IPS-11a (cell line): ENCODE data around the gene C1orf141.
"Not testable (repeated sequence)": the region's sequence is repeated elsewhere in the genome, so short reads cannot be mapped to it uniquely, and the experiment has no call there.

Experiments
- H3K4me3 ChIP-seq: one replicate; pipeline ENCODE4 v1.5.1; 2013; ENCODE audit warnings: low read depth, low read length, control low read depth

Gene C1orf141

DNA sequence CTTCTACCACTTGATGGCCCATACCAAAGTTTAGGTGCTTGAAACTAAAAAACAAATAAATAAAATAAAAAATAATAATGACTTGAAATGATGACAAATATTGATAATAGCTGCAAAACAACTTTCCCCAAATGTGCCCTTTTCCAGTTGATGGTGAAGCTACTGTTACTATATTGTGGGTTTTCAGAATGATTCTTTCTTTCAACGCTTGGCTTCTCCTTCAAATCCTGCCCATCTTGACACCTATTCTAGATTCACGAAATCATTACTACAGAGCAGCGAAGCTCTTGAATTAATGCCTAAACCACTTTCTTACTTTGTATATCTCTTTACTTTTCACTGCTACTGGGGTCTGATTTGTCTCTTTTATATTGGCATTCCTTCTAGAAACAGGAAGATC lies 9.2 kb upstream of the C1orf141 start:
- no peak overlapping the region for H3K4me3 ChIP-seq

DNA sequence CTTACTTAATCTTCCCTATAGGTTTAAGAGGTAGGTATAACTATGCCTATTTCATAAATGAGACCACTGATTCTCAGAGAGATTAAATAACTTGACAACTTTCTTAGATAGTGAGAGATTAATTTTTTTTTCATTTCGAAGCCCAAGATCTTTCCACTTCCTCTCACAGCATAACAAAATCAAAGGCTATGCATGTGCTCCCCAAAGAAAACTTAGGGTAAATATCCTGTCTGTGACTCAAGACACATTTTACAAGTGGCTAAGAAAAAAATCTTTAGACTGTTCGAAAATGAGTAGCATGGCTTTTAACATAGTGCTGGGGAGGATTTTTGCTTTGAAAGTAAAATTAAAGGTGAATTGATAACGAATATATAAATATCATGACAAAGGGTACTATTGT lies 8.2 kb upstream of the C1orf141 start:
- H3K4me3 ChIP-seq: no peak overlapping the region

DNA sequence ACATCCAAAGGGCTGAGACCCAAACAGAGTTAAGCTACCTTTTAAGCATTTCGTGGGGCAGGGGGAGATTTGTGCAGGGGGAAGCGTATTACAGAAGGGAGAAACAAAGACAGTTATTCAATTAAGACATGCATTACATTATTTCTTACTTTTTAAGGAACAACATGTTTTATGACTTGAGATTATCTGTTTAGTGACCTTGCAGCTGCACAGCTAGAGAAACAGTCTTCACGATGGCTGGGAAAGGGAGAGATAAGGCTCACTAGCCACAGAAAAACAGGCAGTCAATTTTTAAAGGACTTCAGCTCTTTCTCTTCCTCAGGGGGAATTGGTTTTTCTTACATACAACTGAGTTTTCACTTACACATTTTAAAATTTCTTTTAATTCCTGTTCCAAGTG lies 7.1 kb upstream of the C1orf141 start:
- H3K4me3 ChIP-seq: not testable (repeated sequence)

DNA sequence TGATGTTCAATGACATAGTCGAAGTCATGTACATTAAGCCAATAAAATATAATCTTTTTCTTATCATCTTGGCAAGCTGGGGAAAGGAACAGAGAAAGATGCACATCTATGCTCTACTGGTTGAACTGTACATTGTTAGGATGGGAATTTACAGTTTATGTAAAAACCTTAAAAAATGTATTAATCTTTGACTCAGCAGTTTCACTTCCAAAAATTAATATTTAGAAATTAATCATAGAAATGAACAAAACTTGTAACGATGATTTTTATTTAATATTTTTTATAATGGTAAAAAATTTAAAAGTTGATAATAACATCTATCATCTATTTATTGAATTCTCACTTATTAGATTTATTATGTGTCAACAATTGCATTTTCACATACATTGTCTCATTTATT lies 5.7 kb upstream of the C1orf141 start:
- no peak overlapping the region for H3K4me3 ChIP-seq

DNA sequence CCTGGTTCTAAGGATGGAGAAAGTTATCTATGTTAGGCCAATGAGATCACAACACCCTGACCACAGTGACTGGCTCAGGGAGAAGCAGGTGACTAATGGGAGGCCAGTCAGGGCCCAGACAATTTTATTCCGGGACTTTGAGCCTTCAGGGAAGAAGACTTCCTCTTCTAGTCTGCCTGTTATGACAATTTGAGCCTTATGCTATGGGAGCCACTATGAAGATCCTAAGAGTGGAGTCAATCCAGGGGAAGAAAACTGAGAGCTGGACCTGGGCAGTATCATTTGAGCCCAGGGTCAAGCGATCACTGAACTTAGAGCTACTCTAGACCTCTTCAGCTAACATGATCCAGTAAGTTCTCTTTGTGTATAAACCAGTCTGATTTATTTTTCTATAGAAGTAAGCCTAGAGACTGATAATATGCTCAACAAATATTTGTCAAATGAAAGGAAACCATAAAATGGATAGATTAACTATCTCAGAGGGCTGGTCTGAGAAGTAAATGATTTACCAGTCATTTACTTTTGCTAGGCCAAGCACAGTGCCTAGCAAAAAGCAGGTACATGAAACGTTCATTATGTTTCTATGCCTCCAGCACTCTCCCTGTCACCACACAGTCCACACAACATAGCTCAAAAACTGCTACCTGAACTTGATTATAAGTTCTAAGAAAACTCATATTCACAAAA lies 4.2 kb upstream of the C1orf141 start:
- H3K4me3 ChIP-seq: no peak overlapping the region

DNA sequence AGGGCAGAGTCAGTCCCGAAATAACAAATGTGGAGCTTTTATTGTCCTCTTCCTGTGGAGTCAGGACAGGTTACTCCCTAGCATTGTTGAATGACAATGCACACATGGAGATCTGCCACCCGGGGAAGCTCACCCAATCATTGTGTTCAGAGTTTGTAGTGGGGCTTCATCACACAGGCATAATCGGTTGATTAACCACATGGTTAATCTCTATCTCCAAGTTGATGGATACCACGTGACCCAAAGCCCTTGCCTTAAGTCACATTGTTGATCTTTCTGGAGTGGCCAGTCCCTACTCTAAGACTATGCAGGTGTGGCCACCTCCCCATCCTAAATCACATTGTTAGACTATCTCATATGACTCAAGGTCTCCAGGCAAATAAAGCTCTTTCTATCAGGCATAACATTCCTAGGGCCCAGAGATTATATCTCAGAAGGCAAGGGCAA lies 2.6 kb upstream of the C1orf141 start:
- no peak overlapping the region for H3K4me3 ChIP-seq

DNA sequence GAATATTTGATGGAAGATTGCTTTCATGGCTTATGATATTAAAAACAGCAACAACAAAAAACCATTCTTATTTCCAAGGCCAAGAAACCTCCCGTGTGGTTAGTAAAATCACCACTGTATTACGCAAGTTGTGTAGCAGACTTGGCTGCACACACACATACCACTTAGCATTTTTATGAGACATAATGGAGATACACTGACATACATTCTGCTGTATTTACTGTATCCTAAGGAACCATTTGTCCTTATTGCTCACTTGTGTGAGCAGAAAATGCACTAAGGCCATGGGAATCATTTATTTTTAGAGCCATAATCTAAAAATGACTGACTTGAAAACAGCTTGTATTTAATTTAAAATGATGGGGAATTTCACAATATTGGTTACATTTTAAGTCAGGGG lies 584 bp upstream of the C1orf141 start:
- no peak overlapping the region for H3K4me3 ChIP-seq

DNA sequence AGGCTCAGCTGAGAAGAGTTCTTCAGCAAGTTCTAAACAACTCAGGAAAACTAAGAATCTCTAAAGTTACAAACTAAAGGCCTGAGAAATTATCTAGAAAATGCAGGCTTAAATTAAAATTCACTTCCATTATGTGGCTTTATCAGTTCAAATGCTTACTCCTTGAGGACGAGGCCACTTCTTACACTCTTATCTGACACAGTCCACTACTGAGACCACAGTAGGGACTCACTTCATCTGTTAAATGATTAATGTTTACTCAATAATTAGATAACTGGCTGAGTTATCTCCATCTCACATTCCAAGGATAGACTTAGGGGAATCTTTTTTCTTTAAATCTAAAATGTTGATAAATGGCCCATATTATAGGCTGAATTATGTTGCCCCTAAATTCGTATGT lies 1.6 kb downstream of the C1orf141 start:
- H3K4me3 ChIP-seq: no peak overlapping the region

DNA sequence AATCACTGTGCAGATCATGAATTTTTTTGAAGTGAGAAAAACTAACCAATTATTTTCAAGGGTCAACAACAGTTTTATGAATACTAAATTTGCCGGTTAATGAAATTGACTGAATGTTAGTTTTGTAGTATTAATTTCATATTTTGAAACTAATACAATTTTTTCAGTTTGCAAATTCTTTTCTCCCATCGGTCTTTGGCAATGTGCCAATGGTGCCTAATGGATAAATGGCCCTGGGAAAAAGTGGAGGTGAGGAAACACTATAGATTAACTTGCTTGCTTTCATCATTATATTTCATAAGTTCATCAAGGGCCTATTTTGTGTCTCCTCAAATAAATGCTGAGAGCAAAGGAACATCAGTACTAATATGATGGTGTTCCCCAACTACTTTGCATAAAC lies 4.1 kb downstream of the C1orf141 start:
- no peak overlapping the region for H3K4me3 ChIP-seq

DNA sequence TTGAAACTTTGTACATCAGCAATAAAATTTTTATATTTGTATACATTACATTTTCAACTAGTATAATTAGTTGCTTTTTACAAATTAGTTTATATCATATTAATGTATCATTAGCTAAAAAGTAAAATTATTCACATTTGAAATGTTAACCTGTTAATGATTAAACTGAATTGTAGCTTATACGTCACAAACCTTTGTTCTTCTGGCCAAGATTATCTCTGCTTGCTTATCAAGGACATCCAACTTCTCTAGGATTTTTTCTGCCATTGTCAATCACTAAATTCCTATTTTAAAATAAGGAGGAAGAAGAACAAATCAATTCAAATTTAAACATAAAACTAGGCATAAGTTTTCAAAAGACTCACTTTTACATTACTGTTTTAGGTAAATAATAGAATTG lies 7.8 kb downstream of the C1orf141 start:
- no peak overlapping the region for H3K4me3 ChIP-seq

DNA sequence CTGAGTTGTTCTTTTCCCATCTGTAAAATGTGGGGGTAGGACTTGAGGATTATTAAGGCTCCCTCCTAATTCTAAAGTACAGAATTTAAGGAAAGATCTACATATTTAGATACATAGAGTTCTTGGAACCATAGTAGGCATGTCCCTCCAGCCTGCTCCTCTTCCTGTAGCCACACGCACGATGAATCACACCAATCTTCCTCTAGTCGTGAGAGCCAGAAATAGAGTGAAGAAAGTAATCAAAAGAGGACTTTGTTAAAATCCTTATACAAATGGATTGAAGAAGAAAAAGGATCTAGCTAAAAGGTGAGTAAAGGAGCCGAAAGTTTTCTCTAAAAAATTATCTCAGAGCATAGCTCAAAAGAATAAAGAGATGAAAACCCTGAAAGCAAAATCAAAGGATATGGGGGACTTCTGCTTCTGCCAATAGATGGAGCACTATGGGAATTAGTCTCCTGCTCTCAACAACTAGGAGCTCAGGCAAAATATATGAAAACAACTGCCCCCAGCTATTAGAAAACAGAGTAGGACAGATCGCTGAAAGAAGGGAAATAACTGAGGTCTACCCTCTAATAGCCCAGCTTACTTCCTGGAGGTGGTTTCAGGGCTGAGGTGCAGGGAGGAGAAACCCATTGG lies 8.5 kb downstream of the C1orf141 start:
- no peak overlapping the region for H3K4me3 ChIP-seq

DNA sequence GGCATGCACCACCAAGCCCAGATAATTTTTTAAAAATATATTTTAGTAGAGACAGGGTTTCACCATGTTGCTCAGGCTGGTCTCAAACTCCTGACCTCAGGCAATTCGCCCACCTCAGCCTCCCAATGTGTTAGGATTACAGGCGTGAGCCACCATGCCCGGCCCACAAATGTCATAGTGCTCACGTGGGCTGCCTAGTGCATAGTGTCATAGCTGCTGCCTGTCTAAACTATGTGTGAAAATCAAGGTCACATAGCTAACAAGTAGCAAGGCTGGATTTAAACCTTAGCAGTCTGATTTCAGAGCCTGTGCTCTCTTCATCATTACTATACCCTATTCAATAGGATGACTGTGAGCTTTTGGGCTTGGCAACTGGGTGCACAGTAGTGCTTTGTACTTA lies 10.3 kb downstream of the C1orf141 start:
- H3K4me3 ChIP-seq: no peak overlapping the region

DNA sequence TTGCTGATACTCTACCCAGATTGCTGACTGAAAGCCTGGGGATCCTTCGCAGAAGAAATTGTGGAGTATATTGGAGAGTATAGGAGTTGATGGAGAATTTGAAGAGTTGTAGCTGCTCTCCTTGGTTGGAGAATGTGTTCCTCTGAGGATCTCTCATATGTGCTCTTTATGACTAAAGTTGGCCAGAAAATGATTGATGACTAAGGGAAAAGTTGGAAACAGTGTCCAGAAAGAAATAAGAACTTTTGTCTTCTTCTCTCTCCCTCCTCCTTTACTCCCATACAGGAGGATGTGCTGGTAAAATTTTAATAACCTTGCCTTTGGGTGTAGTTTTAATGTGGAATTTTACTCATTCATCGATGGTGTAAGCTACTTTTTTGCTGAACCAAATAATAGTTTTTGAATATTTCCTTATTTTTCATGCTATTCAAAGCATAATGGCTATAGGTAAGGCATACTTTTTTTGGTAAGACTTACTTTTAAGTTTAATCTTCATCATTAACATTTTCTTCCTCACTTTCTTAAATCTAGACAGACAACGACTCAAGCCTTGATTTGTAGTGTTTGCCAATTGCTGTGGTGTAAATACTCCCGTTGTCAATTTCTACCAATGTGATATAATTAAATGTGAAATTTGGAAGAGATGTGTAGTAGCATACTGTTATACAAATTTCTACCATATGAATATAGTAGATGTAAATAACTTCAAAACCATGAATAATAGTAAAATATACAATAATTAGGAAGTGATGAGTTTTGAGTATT lies 13.7 kb downstream of the C1orf141 start:
- no peak overlapping the region for H3K4me3 ChIP-seq

DNA sequence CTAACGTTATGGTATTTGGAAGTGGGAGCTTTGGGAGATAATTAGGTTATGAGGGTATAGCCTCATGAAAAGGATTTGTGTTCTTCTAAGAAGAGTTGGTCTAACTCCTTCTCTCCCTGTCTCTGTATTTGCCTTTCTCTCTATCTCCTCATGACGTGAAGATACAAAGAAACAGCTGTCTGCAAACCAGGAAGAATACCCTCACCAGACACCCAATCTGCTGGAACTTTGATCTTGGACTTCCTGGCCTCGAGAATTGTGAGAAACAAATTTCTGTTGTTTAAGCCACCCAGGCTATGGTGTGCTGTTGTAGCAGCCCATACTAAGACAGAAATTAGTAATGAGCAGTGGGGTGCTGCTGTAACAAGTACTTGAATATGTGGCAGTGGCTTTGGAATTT lies 16.1 kb downstream of the C1orf141 start:
- no peak overlapping the region for H3K4me3 ChIP-seq

DNA sequence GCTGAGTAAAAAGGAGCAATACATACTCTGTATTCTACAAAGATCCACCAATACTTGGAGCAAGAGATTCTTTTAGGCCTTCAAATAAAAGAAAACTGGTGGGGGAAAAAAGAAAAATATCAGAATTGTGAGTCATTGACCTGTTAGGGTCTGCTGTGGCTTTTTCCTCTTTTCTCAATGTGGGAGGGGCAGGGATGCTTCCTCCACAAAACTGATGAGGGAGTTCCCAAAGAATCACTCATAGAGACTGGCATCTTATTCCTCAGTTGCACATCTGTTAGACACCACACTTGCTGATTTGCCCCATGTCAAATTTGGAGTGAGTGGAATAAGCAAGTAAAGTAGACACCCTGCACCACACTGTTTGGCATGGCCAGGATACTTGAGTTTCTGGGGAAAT lies 16.6 kb downstream of the C1orf141 start:
- H3K4me3 ChIP-seq: no peak overlapping the region

DNA sequence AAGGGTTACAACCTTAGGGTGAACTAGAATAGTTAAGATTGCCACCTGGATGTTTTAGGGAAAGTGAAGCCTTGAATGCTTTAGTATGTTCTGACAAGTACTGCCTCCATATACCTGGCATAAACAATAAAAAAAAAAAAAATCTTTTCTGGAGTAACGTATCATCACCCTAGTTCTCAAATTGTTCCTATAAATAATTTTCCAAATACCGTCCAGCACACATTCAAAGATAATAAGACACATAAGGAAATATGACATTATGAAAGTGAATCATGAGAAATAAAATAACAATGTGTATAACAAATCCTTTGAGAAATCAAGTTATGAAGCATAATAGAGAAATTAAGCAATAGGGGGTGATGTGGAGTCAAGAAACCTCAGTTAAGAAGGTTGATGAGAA lies 20.6 kb downstream of the C1orf141 start:
- no peak overlapping the region for H3K4me3 ChIP-seq

DNA sequence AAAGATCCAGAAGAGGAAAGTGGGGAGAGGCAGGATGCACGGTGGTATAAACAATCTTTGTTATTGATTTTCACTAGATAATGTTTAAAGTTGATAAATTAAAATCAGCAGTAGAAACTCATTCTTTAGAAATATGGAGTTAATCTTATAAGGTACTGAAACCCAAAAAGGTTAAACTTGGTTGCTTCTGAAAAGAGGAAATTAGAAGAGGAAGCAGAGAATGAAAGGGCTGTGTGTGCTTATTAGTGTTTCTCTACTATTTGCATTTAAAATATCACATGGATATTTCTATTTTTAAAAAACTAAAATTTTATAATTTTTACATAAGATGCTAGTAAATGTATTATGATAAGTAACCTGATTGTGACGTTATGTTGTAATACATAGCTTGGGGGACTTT lies 24.4 kb downstream of the C1orf141 start:
- no peak overlapping the region for H3K4me3 ChIP-seq

DNA sequence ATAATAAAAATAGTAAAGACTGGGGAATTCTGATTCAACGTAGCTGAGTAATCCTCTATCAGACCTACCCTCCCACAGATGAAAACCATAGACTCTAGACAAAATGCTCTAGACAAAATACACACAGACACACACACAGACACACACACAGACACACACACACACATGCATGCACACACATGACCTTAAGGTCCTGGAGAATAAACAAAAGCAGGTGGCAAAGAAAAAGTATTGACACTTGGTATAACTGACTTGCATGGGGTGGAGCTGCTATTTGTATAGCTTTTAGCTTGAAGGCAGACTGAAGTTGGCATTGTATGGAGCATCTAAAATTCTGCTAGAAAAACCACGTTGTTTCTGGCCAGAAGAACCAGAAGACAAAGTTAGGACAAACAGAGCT lies 29.3 kb downstream of the C1orf141 start:
- H3K4me3 ChIP-seq: no peak overlapping the region

DNA sequence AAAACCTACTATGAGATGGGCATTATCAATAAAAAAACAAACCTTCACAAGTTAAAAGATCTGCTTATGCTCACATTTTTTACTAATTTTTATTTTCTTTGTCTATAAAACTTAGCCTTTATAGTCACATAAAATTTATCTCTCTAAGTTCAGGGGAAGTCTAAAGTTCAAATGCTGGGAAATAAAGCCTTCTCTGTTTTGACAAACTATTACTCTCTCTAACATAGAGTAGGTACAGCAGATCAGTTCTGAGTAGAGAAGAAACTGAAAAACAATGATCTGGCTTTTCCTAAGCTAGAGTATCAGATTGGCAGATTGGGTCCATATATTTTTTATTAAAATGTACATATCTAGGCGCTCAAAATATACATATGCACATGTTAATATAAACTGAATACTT lies 31.2 kb downstream of the C1orf141 start:
- no peak overlapping the region for H3K4me3 ChIP-seq

DNA sequence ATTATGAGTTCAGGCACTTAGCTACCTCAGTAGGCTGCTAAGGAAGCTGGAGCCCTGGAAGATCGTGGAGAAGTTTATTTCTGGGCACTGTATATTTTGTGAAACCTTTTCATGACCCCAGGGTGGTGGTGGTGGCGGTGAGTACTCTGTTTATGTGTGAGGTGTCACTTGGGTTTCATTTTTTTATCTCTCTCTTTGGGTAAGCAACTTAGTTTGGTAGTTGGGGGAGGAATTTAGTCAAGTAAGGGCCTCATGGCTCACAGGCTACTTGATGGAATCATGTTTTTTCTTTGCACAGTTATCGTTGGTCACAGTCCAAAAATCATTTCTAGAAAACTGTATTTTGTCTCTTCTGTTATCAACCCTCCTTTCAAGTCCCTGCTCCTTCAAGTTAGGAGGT lies 33.9 kb downstream of the C1orf141 start:
- no peak overlapping the region for H3K4me3 ChIP-seq

DNA sequence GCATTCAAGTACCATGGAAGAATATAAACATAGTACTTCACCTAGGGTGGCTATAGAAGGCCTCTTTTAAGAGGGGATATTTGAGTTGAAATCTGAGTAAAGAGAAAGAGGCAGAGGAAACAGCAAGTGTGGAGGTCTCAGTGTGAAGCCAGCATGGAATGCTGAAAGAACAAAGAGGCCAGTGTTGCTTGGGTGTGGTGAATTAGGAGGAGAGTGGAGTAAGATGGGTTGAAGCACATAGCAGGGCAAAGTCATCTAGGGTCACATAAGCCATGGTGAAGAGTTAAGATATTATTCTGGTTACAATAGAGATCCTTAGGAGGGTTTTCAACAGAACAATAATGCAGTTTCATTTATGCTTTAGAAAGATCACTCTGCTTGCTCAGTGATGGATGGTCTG lies 37.5 kb downstream of the C1orf141 start:
- no peak overlapping the region for H3K4me3 ChIP-seq

DNA sequence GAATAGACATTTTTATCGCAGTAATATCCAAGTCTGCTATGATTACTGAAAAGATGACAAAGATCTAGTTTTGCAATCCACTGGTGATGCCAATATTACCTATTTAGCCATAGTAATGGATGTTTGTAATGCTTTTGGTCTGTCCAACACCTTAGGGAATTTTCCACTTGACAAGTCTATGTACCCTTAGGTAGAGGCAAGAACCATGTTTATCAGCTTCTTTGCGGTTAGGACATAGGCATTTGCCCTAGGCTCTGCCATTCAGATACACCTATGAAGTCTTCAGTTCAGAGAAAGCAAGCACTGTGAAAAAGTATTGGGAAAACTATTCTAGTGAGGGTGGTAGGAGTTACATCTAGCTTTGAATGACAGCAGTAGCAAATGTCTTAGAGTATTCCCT lies 40.6 kb downstream of the C1orf141 start:
- no peak overlapping the region for H3K4me3 ChIP-seq
